ENCODE results near the gene DUOX2.

The DUOX2 gene

GRCh38 chr15:45114076-45114750, at the start of gene DUOX2, which contains the start of gene DUOXA2:
DUOX2 (minus strand) TSS chr15:45114172; CDS start chr15:45113411, 761 bp downstream.
DUOXA2 (plus strand) TSS chr15:45114326; CDS start chr15:45114606, 280 bp downstream.
- H3K4me1 ChIP-seq (ENCODE audit: insufficient read depth, low read length): peaks cover 19% of the 10 kb centered on the region
- H3K9me3 ChIP-seq (ENCODE audit: low read length): no peaks in the 10 kb centered on the region
- H3K36me3 ChIP-seq (ENCODE audit: insufficient read depth, low read length): no peaks in the 10 kb centered on the region
- no peak within 1 kb of the TSS for H3K9ac ChIP-seq (ENCODE audit: low read length)
- H3K27ac ChIP-seq (ENCODE audit: low read depth, low read length): no peak within 1 kb of the TSS
- H3K27me3 ChIP-seq (ENCODE audit: control insufficient read depth in 1 of 2, insufficient read depth in 2 of 2, low read length in 2 of 2): peaks cover 61 to 88% of the 10 kb centered on the region in 2 donors
- no peak within 1 kb of the TSS for H3K4me3 ChIP-seq (ENCODE audit: low read depth in 1 of 2, low read length in 2 of 2)

- no peak overlapping the region for H3K27ac ChIP-seq (ENCODE audit: low read depth, low read length)
- H3K9ac ChIP-seq (ENCODE audit: low read length): no peak overlapping the region
- no peaks in the 10 kb centered on the region for H3K9me3 ChIP-seq (ENCODE audit: low read length)
- H3K36me3 ChIP-seq (ENCODE audit: insufficient read depth, low read length): no peaks in the 10 kb centered on the region
- H3K27me3 ChIP-seq (ENCODE audit: control insufficient read depth in 1 of 2, insufficient read depth in 2 of 2, low read length in 2 of 2): no peaks in the 10 kb centered on the region
- H3K4me3 ChIP-seq (ENCODE audit: low read depth in 1 of 2, low read length in 2 of 2): no peak overlapping the region
- peaks cover 20% of the 10 kb centered on the region for H3K4me1 ChIP-seq (ENCODE audit: insufficient read depth, low read length)
Observed at GRCh38 chr15:45163508-45163856, 49.5 kb upstream of the DUOX2 start.

GRCh38 chr15:45162771-45163507, 49.0 kb upstream of the DUOX2 start:
- H3K9ac ChIP-seq (ENCODE audit: low read length): no peak overlapping the region
- no peak overlapping the region for H3K27ac ChIP-seq (ENCODE audit: low read depth, low read length)

DNA sequence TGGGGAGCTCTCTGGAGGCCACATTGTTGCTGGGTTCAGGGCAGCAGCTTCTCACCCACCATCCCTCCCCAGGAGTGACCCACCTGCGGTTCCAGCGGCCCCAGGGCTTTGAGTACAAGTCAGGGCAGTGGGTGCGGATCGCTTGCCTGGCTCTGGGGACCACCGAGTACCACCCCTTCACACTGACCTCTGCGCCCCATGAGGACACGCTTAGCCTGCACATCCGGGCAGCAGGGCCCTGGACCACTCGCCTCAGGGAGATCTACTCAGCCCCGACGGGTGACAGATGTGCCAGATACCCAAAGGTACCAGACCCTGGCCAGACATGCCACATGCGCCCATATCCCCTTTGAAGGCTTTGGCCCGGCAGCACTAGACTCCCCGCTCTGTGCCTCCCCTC, 47.7 kb upstream of the DUOX2 start:
- H3K9ac ChIP-seq (ENCODE audit: low read length): no peak overlapping the region
- H3K9me3 ChIP-seq (ENCODE audit: low read length): no peaks in the 10 kb centered on the region
- H3K4me1 ChIP-seq (ENCODE audit: insufficient read depth, low read length): peaks cover 12% of the 10 kb centered on the region
- H3K27ac ChIP-seq (ENCODE audit: low read depth, low read length): no peak overlapping the region
- H3K36me3 ChIP-seq (ENCODE audit: insufficient read depth, low read length): no peaks in the 10 kb centered on the region
- H3K4me3 ChIP-seq (ENCODE audit: low read depth in 1 of 2, low read length in 2 of 2): no peak overlapping the region
- no peaks in the 10 kb centered on the region for H3K27me3 ChIP-seq (ENCODE audit: control insufficient read depth in 1 of 2, insufficient read depth in 2 of 2, low read length in 2 of 2)

More at GRCh38 chr15:45162771-45163507, 49.0 kb upstream of the DUOX2 start:
- H3K4me1 ChIP-seq (ENCODE audit: insufficient read depth, low read length): peaks cover 17% of the 10 kb centered on the region
- H3K9me3 ChIP-seq (ENCODE audit: low read length): no peaks in the 10 kb centered on the region
- no peaks in the 10 kb centered on the region for H3K27me3 ChIP-seq (ENCODE audit: control insufficient read depth in 1 of 2, insufficient read depth in 2 of 2, low read length in 2 of 2)
- no peaks in the 10 kb centered on the region for H3K36me3 ChIP-seq (ENCODE audit: insufficient read depth, low read length)
- H3K4me3 ChIP-seq (ENCODE audit: low read depth in 1 of 2, low read length in 2 of 2): no peak overlapping the region

DNA sequence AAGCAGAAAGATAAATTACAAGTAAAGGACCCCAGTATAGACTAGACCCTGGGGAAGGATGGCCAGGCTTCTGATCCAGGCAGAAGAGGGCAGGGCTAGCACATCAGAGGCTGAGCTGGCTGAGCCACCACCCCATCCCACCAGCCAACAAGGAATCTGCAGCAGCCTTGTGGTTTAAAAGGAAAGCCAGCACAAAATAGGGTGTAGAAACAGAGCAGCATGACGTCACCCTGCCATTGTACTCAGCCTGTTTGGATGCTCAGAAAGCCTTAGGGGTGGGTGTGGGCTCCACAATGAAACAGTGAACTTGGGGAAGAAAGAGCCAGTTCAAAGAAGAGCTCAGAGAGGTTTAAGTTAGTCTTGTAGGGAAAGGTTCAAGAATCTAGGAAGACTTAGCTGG, 44.0 kb upstream of the DUOX2 start:
- H3K9ac ChIP-seq (ENCODE audit: low read length): no peak overlapping the region
- H3K27me3 ChIP-seq (ENCODE audit: control insufficient read depth in 1 of 2, insufficient read depth in 2 of 2, low read length in 2 of 2): no peaks in the 10 kb centered on the region
- no peaks in the 10 kb centered on the region for H3K4me1 ChIP-seq (ENCODE audit: insufficient read depth, low read length)
- no peaks in the 10 kb centered on the region for H3K36me3 ChIP-seq (ENCODE audit: insufficient read depth, low read length)
- no peaks in the 10 kb centered on the region for H3K9me3 ChIP-seq (ENCODE audit: low read length)
- no peak overlapping the region for H3K27ac ChIP-seq (ENCODE audit: low read depth, low read length)
- no peak overlapping the region for H3K4me3 ChIP-seq (ENCODE audit: low read depth in 1 of 2, low read length in 2 of 2)

GRCh38 chr15:45156744-45157455, 42.9 kb upstream of the DUOX2 start:
- H3K4me3 ChIP-seq (ENCODE audit: low read depth in 1 of 2, low read length in 2 of 2): no peak overlapping the region
- H3K27me3 ChIP-seq (ENCODE audit: control insufficient read depth in 1 of 2, insufficient read depth in 2 of 2, low read length in 2 of 2): no peaks in the 10 kb centered on the region
- no peaks in the 10 kb centered on the region for H3K36me3 ChIP-seq (ENCODE audit: insufficient read depth, low read length)
- no peak overlapping the region for H3K9ac ChIP-seq (ENCODE audit: low read length)
- no peak overlapping the region for H3K27ac ChIP-seq (ENCODE audit: low read depth, low read length)
- H3K4me1 ChIP-seq (ENCODE audit: insufficient read depth, low read length): no peaks in the 10 kb centered on the region
- H3K9me3 ChIP-seq (ENCODE audit: low read length): no peaks in the 10 kb centered on the region

DNA sequence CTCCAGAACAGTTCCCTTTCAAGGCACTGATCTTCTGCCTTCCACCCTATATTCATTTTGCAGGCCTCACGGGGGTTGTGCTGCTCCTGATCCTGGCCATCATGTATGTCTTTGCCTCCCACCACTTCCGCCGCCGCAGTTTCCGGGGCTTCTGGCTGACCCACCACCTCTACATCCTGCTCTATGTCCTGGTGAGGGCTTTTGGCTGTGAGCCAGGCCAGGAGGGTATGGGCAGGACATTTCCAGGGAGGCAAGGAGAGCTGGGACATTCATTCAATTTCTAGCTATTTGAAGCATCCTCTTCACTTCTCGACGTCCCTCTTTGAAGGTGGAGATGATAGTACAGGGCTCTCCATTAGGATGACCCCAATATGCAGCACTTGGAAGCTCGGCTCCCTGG, 41.8 kb upstream of the DUOX2 start:
- H3K27ac ChIP-seq (ENCODE audit: low read depth, low read length): no peak overlapping the region
- H3K4me1 ChIP-seq (ENCODE audit: insufficient read depth, low read length): no peaks in the 10 kb centered on the region

GRCh38 chr15:45151998-45152828, 38.2 kb upstream of the DUOX2 start:
- H3K9ac ChIP-seq (ENCODE audit: low read length): no peak overlapping the region
- no peaks in the 10 kb centered on the region for H3K36me3 ChIP-seq (ENCODE audit: insufficient read depth, low read length)
- H3K9me3 ChIP-seq (ENCODE audit: low read length): no peaks in the 10 kb centered on the region
- no peak overlapping the region for H3K27ac ChIP-seq (ENCODE audit: low read depth, low read length)
- no peaks in the 10 kb centered on the region for H3K27me3 ChIP-seq (ENCODE audit: control insufficient read depth in 1 of 2, insufficient read depth in 2 of 2, low read length in 2 of 2)
- H3K4me1 ChIP-seq (ENCODE audit: insufficient read depth, low read length): no peaks in the 10 kb centered on the region
- H3K4me3 ChIP-seq (ENCODE audit: low read depth in 1 of 2, low read length in 2 of 2): no peak overlapping the region

More for the DNA sequence above, 41.8 kb upstream of the DUOX2 start:
- Histone ChIP-seq H3K4me3 (ENCODE audit: low read depth in 1 of 2, low read length in 2 of 2) (no peak overlapping the region), H3K9ac (ENCODE audit: low read length) (no peak overlapping the region), H3K9me3 (ENCODE audit: low read length) (no peaks in the 10 kb centered on the region), H3K27me3 (ENCODE audit: control insufficient read depth in 1 of 2, insufficient read depth in 2 of 2, low read length in 2 of 2) (no peaks in the 10 kb centered on the region), H3K36me3 (ENCODE audit: insufficient read depth, low read length) (no peaks in the 10 kb centered on the region)

GRCh38 chr15:45150997-45151396, 37.0 kb upstream of the DUOX2 start:
- Histone ChIP-seq H3K27ac (ENCODE audit: low read depth, low read length) (no peak overlapping the region), H3K4me3 (ENCODE audit: low read depth in 1 of 2, low read length in 2 of 2) (no peak overlapping the region), H3K4me1 (ENCODE audit: insufficient read depth, low read length) (no peaks in the 10 kb centered on the region), H3K9me3 (ENCODE audit: low read length) (no peaks in the 10 kb centered on the region), H3K27me3 (ENCODE audit: control insufficient read depth in 1 of 2, insufficient read depth in 2 of 2, low read length in 2 of 2) (no peaks in the 10 kb centered on the region), H3K36me3 (ENCODE audit: insufficient read depth, low read length) (no peaks in the 10 kb centered on the region), H3K9ac (ENCODE audit: low read length) (no peak overlapping the region)

DNA sequence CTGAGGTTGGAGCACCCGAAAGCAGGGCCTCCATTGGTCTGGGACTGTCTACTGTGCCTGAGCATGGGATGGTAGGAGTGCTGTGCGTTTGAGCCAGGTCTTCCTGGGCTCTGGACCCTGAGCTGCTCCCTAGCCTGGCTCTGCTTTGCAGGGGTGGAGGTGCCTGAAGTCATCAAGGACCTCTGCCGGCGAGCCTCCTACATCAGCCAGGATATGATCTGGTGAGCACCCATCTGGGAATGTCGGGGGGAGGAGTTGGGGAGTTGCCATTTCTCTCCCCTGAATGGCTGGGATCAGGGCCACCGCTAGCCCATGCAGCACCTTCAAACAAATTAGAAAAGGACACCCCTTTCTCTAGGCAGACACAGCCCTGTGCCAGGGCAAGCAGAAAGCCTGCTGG, 36.5 kb upstream of the DUOX2 start:
- Histone ChIP-seq H3K9ac (ENCODE audit: low read length) (no peak overlapping the region), H3K36me3 (ENCODE audit: insufficient read depth, low read length) (no peaks in the 10 kb centered on the region), H3K4me1 (ENCODE audit: insufficient read depth, low read length) (no peaks in the 10 kb centered on the region), H3K27me3 (ENCODE audit: control insufficient read depth in 1 of 2, insufficient read depth in 2 of 2, low read length in 2 of 2) (no peaks in the 10 kb centered on the region), H3K27ac (ENCODE audit: low read depth, low read length) (no peak overlapping the region), H3K4me3 (ENCODE audit: low read depth in 1 of 2, low read length in 2 of 2) (no peak overlapping the region), H3K9me3 (ENCODE audit: low read length) (no peaks in the 10 kb centered on the region)

- Histone ChIP-seq H3K4me3 (ENCODE audit: low read depth in 1 of 2, low read length in 2 of 2) (no peak overlapping the region), H3K9ac (ENCODE audit: low read length) (no peak overlapping the region), H3K36me3 (ENCODE audit: insufficient read depth, low read length) (no peaks in the 10 kb centered on the region), H3K4me1 (ENCODE audit: insufficient read depth, low read length) (no peaks in the 10 kb centered on the region), H3K27me3 (ENCODE audit: control insufficient read depth in 1 of 2, insufficient read depth in 2 of 2, low read length in 2 of 2) (no peaks in the 10 kb centered on the region), H3K27ac (ENCODE audit: low read depth, low read length) (no peak overlapping the region), H3K9me3 (ENCODE audit: low read length) (no peaks in the 10 kb centered on the region)
Observed at GRCh38 chr15:45149060-45149459, 35.1 kb upstream of the DUOX2 start.

All from muscle layer of colon (tissue), 2 donors.